ENCODE data around the gene HMGCS2. TPM values are rescaled to one million over a fixed set of nuclear protein-coding genes. Genes with fewer than 3 reads are reported as not detected.

The HMGCS2 gene
- total RNA-seq, 6 experiments from 2014 or later = not detected

- peaks cover 14% of the 10 kb centered on the region for H3K27me3 Mint-ChIP-seq (ENCODE audit: insufficient read depth)
- no peak for DNase-seq
- no peak overlapping the region for H3K27ac Mint-ChIP-seq
- H3K4me1 Mint-ChIP-seq (ENCODE audit: low read depth) = no peaks in the 10 kb centered on the region
- TF ChIP-seq CTCF (IDR thresholded peaks at IDR 0.05) = no peak
- no peaks in the 10 kb centered on the region for H3K9me3 Mint-ChIP-seq
- no peaks in the 10 kb centered on the region for H3K36me3 Mint-ChIP-seq (ENCODE audit: low read depth)
- no peak overlapping the region for H3K4me3 Mint-ChIP-seq
Measured at GRCh38 chr1:119748040-119748439, 20.7 kb downstream of the HMGCS2 start.

GRCh38 chr1:119747451-119747850, 21.3 kb downstream of the HMGCS2 start:
- Mint-ChIP-seq H3K36me3 (ENCODE audit: low read depth) (no peaks in the 10 kb centered on the region), H3K27ac (no peak overlapping the region), H3K4me1 (ENCODE audit: low read depth) (peaks cover 3% of the 10 kb centered on the region), H3K27me3 (ENCODE audit: insufficient read depth) (peaks cover 14% of the 10 kb centered on the region), H3K9me3 (no peaks in the 10 kb centered on the region), H3K4me3 (no peak overlapping the region)
- no peak for TF ChIP-seq CTCF (IDR thresholded peaks at IDR 0.05)
- no peak for DNase-seq

DNA sequence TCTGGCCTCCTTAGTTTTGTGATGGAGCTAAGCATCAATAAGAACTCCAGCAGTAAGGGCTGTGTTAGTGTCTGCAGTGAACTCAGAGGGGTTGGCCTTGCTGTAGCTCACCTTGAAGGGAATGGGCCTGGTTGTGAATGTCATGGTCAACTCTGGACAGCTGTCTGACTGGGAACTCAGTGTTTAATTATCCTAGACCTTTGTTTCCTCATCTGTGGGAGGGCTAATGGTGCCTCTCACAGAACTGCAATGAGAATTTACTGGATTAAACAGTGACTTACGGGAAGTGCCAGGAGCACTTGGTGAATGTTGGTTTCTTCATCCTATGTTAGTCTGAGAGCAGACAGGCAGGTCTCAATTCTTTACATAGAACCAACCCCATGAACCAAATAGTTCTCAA, 23.7 kb downstream of the HMGCS2 start:
- H3K27ac Mint-ChIP-seq = no peak overlapping the region
- H3K4me3 Mint-ChIP-seq = no peak overlapping the region
- peaks cover 6% of the 10 kb centered on the region for H3K27me3 Mint-ChIP-seq (ENCODE audit: insufficient read depth)

DNA sequence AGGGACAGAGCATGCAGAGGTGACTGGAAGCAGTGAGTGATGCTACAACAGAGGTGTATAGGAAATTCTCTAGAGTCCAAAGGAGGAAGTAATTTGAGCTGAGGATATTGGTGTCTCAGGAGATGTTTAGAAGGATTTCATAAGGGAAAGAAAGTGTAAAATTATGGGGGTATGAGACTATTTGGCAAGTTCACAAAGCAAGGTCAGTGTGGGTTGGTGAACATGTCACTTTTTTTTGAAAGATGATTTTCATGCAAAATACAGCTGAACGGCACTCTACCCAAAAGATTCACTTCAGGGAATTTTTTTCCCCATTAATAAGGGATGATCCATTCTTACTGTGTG, 24.1 kb downstream of the HMGCS2 start:
- Mint-ChIP-seq H3K36me3 (ENCODE audit: low read depth) (no peaks in the 10 kb centered on the region), H3K27ac (no peak overlapping the region), H3K4me3 (no peak overlapping the region), H3K9me3 (no peaks in the 10 kb centered on the region), H3K27me3 (ENCODE audit: insufficient read depth) (peaks cover 2% of the 10 kb centered on the region), H3K4me1 (ENCODE audit: low read depth) (peaks cover 8% of the 10 kb centered on the region)
- TF ChIP-seq CTCF (IDR thresholded peaks at IDR 0.05) = no peak
- DNase-seq = no peak

More for the DNA sequence above, 23.7 kb downstream of the HMGCS2 start:
- Mint-ChIP-seq H3K4me1 (ENCODE audit: low read depth) (peaks cover 8% of the 10 kb centered on the region), H3K9me3 (no peaks in the 10 kb centered on the region), H3K36me3 (ENCODE audit: low read depth) (no peaks in the 10 kb centered on the region)
- no peak for DNase-seq
- TF ChIP-seq CTCF (IDR thresholded peaks at IDR 0.05) = no peak

GRCh38 chr1:119743776-119744597, 24.7 kb downstream of the HMGCS2 start:
- peak; percentile 91 for TF ChIP-seq CTCF (IDR thresholded peaks at IDR 0.05)
- no peaks in the 10 kb centered on the region for H3K9me3 Mint-ChIP-seq
- no peaks in the 10 kb centered on the region for H3K36me3 Mint-ChIP-seq (ENCODE audit: low read depth)
- H3K4me1 Mint-ChIP-seq (ENCODE audit: low read depth) = peaks cover 8% of the 10 kb centered on the region
- DNase-seq = peak; percentile 41
- H3K27me3 Mint-ChIP-seq (ENCODE audit: insufficient read depth) = no peaks in the 10 kb centered on the region; the same call in 1 of the 2 replicates
- H3K27ac Mint-ChIP-seq = no peak overlapping the region
- no peak overlapping the region for H3K4me3 Mint-ChIP-seq
